ENCODE data around the gene SLC44A2.

- TF ChIP-seq CTCF (conservative IDR thresholded peaks at IDR 0.05 in 1 of 2, IDR thresholded peaks at IDR 0.05 in 1 of 2; ENCODE audit: low read depth in 1 of 2, low read length in 2 of 2) (no peak), EZH2 (IDR thresholded peaks at IDR 0.05; ENCODE audit: low read length, missing control alignments) (no peak)
Observed at GRCh38 chr19:10648360-10648759, 23.0 kb downstream of the SLC44A2 start.

Data from fibroblast of lung (primary cell).